WTC11 (cell line): ENCODE results near the gene C1QTNF1. TPM values are rescaled to one million over a fixed set of nuclear protein-coding genes. Genes with fewer than 3 reads are reported as not detected.

Source experiments
- ATAC-seq: fragments of 200-7000 bp; cut with Tn5 transposase; 2 replicates; pipeline ENCODE4 v1.10.0; 2021; ENCODE audit warnings: mild to moderate bottlenecking, moderate library complexity
- CTCF ChIA-PET: fragments of 300-600 bp; sonication (Branson Sonifier 250); formaldehyde crosslinking; loops from one replicate; lab custom pipeline; 2021; ENCODE audit warnings: antibody characterized with exemption; lab: Charles Lee
- POLR2A ChIA-PET: fragments of 350-600 bp; sonication (Branson Sonifier 250); formaldehyde crosslinking; loops from one replicate; lab custom pipeline; 2021; ENCODE audit warnings: antibody characterized with exemption; lab: Charles Lee
- DNase-seq: peaks from one replicate; pipeline ENCODE4 v3.0.0; 2021; ENCODE audit warnings: low spot score
- H3K27ac Mint-ChIP-seq: 2 replicates; pipeline ENCODE4 v1.8.0; 2021; ENCODE audit warnings: mixed read lengths
- H3K27me3 Mint-ChIP-seq: 2 replicates; pipeline ENCODE4 v1.8.0; 2021; ENCODE audit warnings: low read depth, mild to moderate bottlenecking, moderate library complexity, mixed read lengths
- H3K36me3 Mint-ChIP-seq: 2 replicates; pipeline ENCODE4 v1.8.0; 2021; ENCODE audit warnings: mixed read lengths
- H3K4me1 Mint-ChIP-seq: 2 replicates; pipeline ENCODE4 v1.8.0; 2022; ENCODE audit warnings: mixed read lengths
- H3K4me3 Mint-ChIP-seq: 2 replicates; pipeline ENCODE4 v1.8.0; 2021; ENCODE audit warnings: mild to moderate bottlenecking, moderate library complexity, mixed read lengths
- H3K9me3 Mint-ChIP-seq: 2 replicates; pipeline ENCODE4 v1.8.0; 2021; ENCODE audit warnings: mixed read lengths
- AFF4 ChIP-seq: sonication (generic); formaldehyde crosslinking; IDR thresholded peaks from 2 replicates; pipeline ENCODE4 v1.8.1; 2023; ENCODE audit warnings: mild to moderate bottlenecking, missing genetic modification reagents, borderline replicate concordance
- ATF6 ChIP-seq: sonication (generic); formaldehyde crosslinking; IDR thresholded peaks from 2 replicates; pipeline ENCODE4 v1.8.1; 2023; ENCODE audit warnings: mild to moderate bottlenecking, missing genetic modification reagents
- ESRRA ChIP-seq: sonication (generic); formaldehyde crosslinking; IDR thresholded peaks from 2 replicates; pipeline ENCODE4 v1.8.1; 2022; ENCODE audit warnings: mild to moderate bottlenecking, missing genetic modification reagents, borderline replicate concordance
- GRHL2 ChIP-seq: fragments of 250-450 bp; sonication (Bioruptor Pico); IDR thresholded peaks from 2 replicates; pipeline ENCODE4 v1.8.0; 2022; ENCODE audit warnings: mild to moderate bottlenecking, moderate library complexity; ENCODE audit not compliant: insufficient replicate concordance, severe bottlenecking
- HMGA2 ChIP-seq: fragments of 250-450 bp; sonication (Bioruptor Pico); IDR thresholded peaks from 2 replicates; pipeline ENCODE4 v1.4.0; 2021; ENCODE audit warnings: mild to moderate bottlenecking, moderate library complexity
- NFE2L1 ChIP-seq: sonication (generic); formaldehyde crosslinking; IDR thresholded peaks from 2 replicates; pipeline ENCODE4 v1.8.1; 2023; ENCODE audit warnings: missing genetic modification reagents
- PRDM15 ChIP-seq: sonication (generic); formaldehyde crosslinking; IDR thresholded peaks from 2 replicates; pipeline ENCODE4 v1.8.0; 2022; ENCODE audit warnings: missing genetic modification reagents
- RELA ChIP-seq: sonication (generic); formaldehyde crosslinking; IDR thresholded peaks from 2 replicates; pipeline ENCODE4 v1.8.1; 2022; ENCODE audit warnings: missing genetic modification reagents, mild to moderate bottlenecking, borderline replicate concordance
- USF1 ChIP-seq: sonication (generic); formaldehyde crosslinking; IDR thresholded peaks from 2 replicates; pipeline ENCODE4 v1.8.0; 2022; ENCODE audit warnings: mild to moderate bottlenecking, missing genetic modification reagents
- USF2 ChIP-seq: sonication (generic); formaldehyde crosslinking; IDR thresholded peaks from 2 replicates; pipeline ENCODE4 v1.8.1; 2023; ENCODE audit warnings: mild to moderate bottlenecking, missing genetic modification reagents, moderate library complexity
- ZMAT4 ChIP-seq: fragments of 250-450 bp; sonication (Bioruptor Pico); IDR thresholded peaks from 2 replicates; pipeline ENCODE4 v1.9.0; 2021; ENCODE audit warnings: mild to moderate bottlenecking
- ZNF138 ChIP-seq: sonication (generic); formaldehyde crosslinking; conservative IDR thresholded peaks from 2 replicates; pipeline ENCODE4 v1.8.1; 2022; ENCODE audit warnings: mild to moderate bottlenecking, moderate library complexity, missing genetic modification reagents
- ZNF219 ChIP-seq: sonication (generic); formaldehyde crosslinking; IDR thresholded peaks from 2 replicates; pipeline ENCODE4 v1.8.0; 2023; ENCODE audit warnings: missing genetic modification reagents, mild to moderate bottlenecking, borderline replicate concordance
- ZNF263 ChIP-seq: sonication (generic); formaldehyde crosslinking; IDR thresholded peaks from 2 replicates; pipeline ENCODE4 v1.8.1; 2022; ENCODE audit warnings: low read depth, mild to moderate bottlenecking, moderate library complexity, missing genetic modification reagents
- total RNA-seq: library from RNA; stranded (reverse); gene quantifications from 3 replicates; pipeline ENCODE4 v1.2.3, GENCODE V29; 2021

C1QTNF1 gene
- total RNA-seq, 1 experiment from 2014 or later: 1.7 TPM

GRCh38 chr17:79039171-79039570 lies 15.2 kb downstream of the C1QTNF1 start:
- Mint-ChIP-seq H3K27ac (no peak overlapping the region), H3K4me1 (no peaks in the 10 kb centered on the region)
- POLR2A ChIA-PET: interaction anchor here (0.6 kb wide), 1 partner anchor 30 kb away, joined by 3 read pairs; the partner anchor contains the start of gene CANT1

GRCh38 chr17:79039886-79040285 lies 15.9 kb downstream of the C1QTNF1 start:
- DNase-seq: no peak
- CTCF ChIA-PET: interaction anchor here (0.8 to 1.1 kb wide), 2 partner anchors 352 to 354 kb away, joined by 3 read pairs; no protein-coding TSS in a partner anchor
- no peak overlapping the region for H3K27ac Mint-ChIP-seq
- TF ChIP-seq USF2 (CRISPR knock-in tag) (no peak), HMGA2 (no peak), AFF4 (CRISPR knock-in tag) (no peak), ZNF263 (CRISPR knock-in tag) (no peak), ZNF219 (CRISPR knock-in tag) (no peak)

More at GRCh38 chr17:79039171-79039570, 15.2 kb downstream of the C1QTNF1 start:
- peaks cover 11% of the 10 kb centered on the region for H3K27me3 Mint-ChIP-seq
- TF ChIP-seq ATF6 (CRISPR knock-in tag) (no peak), ZMAT4 (CRISPR knock-in tag) (no peak), ZNF138 (CRISPR knock-in tag) (no peak), USF1 (CRISPR knock-in tag) (no peak), ESRRA (CRISPR knock-in tag) (no peak), ZNF263 (CRISPR knock-in tag) (no peak), GRHL2 (no peak), RELA (no peak), PRDM15 (CRISPR knock-in tag) (no peak), NFE2L1 (CRISPR knock-in tag) (no peak)
- ATAC-seq: no peak
- DNase-seq: no peak
- peaks cover 13% of the 10 kb centered on the region for H3K9me3 Mint-ChIP-seq
- H3K36me3 Mint-ChIP-seq: no peaks in the 10 kb centered on the region
- H3K4me3 Mint-ChIP-seq: no peak overlapping the region
- CTCF ChIA-PET: interaction anchor here (0.5 to 1.1 kb wide), 3 partner anchors 353 to 1819 kb away, joined by 3 to 4 read pairs (median 3); no protein-coding TSS in a partner anchor

More at GRCh38 chr17:79039886-79040285, 15.9 kb downstream of the C1QTNF1 start:
- Mint-ChIP-seq H3K4me3 (no peak overlapping the region), H3K36me3 (no peaks in the 10 kb centered on the region), H3K27me3 (peaks cover 16% of the 10 kb centered on the region), H3K9me3 (peaks cover 13% of the 10 kb centered on the region), H3K4me1 (no peaks in the 10 kb centered on the region)
- no peak for ATAC-seq
- POLR2A ChIA-PET: no interaction called here
